Activated CD4-positive, alpha-beta T cell treated with anti-CD3 and anti-CD28 coated beads, Interleukin-2, amount 10 ng/mL, durations not matched to agents 7 days and 5 days (primary cell): ENCODE results near the gene TRMT61A. TPM values are rescaled to one million over a fixed set of nuclear protein-coding genes. Genes with fewer than 3 reads are reported as not detected.
A peak's percentile ranks its signal among the peaks of the same experiment; 100 is the strongest.

Experiments used
- CTCF ChIA-PET: fragments of 350-600 bp; sonication (Branson Sonifier 250); formaldehyde crosslinking; loops from one replicate; lab custom pipeline; 2021; ENCODE audit warnings: antibody characterized with exemption; lab: Charles Lee
- POLR2A ChIA-PET: fragments of 350-600 bp; sonication (Branson Sonifier 250); formaldehyde crosslinking; loops from one replicate; lab custom pipeline; 2021; ENCODE audit warnings: antibody characterized with exemption; lab: Charles Lee
- DNase-seq: peaks from one replicate; pipeline ENCODE4 v3.0.0-alpha.2; 2020
- H3K27ac Mint-ChIP-seq: one replicate; pipeline ENCODE4 v1.8.0; 2021; ENCODE audit warnings: mild to moderate bottlenecking, moderate library complexity, mixed read lengths
- H3K27me3 Mint-ChIP-seq: one replicate; pipeline ENCODE4 v1.8.0; 2021; ENCODE audit warnings: mixed read lengths
- H3K36me3 Mint-ChIP-seq: one replicate; pipeline ENCODE4 v1.8.0; 2021; ENCODE audit warnings: low read depth, mixed read lengths
- H3K4me1 Mint-ChIP-seq: one replicate; pipeline ENCODE4 v1.8.0; 2021; ENCODE audit warnings: mixed read lengths
- H3K4me3 Mint-ChIP-seq: one replicate; pipeline ENCODE4 v1.8.0; 2021; ENCODE audit warnings: mild to moderate bottlenecking, moderate library complexity, mixed read lengths
- H3K9me3 Mint-ChIP-seq: one replicate; pipeline ENCODE4 v1.8.0; 2021; ENCODE audit warnings: mixed read lengths
- total RNA-seq, 2 experiments: library from RNA; stranded (reverse); gene quantifications; one replicate each; pipeline ENCODE4 v1.2.3, GENCODE V29; 2021

Gene TRMT61A
- total RNA-seq, 2 experiments from 2014 or later, result 7.0 to 8.8 TPM

DNA sequence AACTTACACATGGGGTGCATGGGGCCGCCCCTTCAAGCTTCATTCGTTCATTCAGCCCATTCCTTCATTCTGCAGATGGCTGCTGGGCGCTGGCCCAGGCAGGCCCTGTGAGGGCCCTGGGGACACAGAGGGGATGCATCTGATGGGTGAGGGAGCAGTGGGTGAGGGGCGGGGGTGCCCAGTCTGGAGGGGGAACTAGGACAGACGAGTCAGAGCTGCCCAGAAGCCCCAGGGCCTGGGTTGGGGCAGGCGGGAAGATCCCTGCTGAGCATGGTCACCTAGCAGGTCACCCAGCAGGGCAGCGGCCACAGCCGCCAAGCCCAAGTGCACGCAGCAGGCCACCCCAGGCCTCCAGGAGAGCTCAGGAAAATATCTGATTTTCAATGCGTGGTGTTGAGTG is 14.1 kb downstream of the TRMT61A start:
- no peaks in the 10 kb centered on the region for H3K9me3 Mint-ChIP-seq
- H3K4me3 Mint-ChIP-seq, result no peak overlapping the region
- H3K27ac Mint-ChIP-seq, result no peak overlapping the region
- CTCF ChIA-PET, result interaction anchor here (0.6 to 1.6 kb wide), 2 partner anchors 21 to 25 kb away, joined by 3 to 4 read pairs; no protein-coding TSS in a partner anchor
- POLR2A ChIA-PET, result no interaction called here
- DNase-seq, result no peak
- no peaks in the 10 kb centered on the region for H3K4me1 Mint-ChIP-seq
- no peaks in the 10 kb centered on the region for H3K27me3 Mint-ChIP-seq
- H3K36me3 Mint-ChIP-seq, result no peaks in the 10 kb centered on the region

DNA sequence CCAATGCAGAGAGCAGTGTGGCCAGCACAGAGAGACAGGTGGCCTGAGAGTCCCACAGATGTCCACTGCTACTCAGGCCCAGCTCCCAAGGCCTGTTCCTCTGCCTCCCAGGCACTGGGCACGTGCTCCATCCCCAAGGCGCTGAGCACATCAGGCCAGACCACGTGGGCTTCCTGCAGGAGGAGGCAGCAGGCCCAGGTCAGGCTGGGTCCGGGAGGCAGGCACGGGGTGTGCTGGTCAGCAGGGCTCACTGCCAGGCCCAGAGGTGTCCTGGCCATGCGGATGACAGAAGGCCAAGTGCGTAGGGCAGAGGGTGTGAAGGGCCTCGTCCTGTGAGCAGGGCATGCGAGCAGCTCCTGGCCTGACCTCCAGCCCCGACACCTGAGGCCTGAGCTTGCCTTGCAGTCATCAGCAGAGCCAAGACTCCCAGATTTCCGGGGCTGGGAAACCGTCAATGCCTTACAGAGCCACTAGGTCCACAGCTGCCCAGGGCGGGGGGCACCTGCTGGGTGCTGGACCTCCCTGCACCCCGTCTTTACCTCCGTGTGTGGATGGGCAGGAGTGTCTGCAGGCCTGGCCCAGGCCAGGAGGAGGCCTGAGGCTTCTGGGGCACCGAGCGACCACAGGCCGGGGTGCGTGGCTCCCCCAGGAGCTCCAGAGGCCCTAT is 14.9 kb downstream of the TRMT61A start:
- Mint-ChIP-seq H3K27ac (no peak overlapping the region), H3K27me3 (no peaks in the 10 kb centered on the region), H3K4me3 (no peak overlapping the region), H3K36me3 (no peaks in the 10 kb centered on the region), H3K4me1 (no peaks in the 10 kb centered on the region), H3K9me3 (no peaks in the 10 kb centered on the region)
- DNase-seq, result no peak
- ChIA-PET CTCF (interaction anchor here (1.6 kb wide), 1 partner anchor 25 kb away, joined by 4 read pairs; no protein-coding TSS in a partner anchor), POLR2A (no interaction called here)

DNA sequence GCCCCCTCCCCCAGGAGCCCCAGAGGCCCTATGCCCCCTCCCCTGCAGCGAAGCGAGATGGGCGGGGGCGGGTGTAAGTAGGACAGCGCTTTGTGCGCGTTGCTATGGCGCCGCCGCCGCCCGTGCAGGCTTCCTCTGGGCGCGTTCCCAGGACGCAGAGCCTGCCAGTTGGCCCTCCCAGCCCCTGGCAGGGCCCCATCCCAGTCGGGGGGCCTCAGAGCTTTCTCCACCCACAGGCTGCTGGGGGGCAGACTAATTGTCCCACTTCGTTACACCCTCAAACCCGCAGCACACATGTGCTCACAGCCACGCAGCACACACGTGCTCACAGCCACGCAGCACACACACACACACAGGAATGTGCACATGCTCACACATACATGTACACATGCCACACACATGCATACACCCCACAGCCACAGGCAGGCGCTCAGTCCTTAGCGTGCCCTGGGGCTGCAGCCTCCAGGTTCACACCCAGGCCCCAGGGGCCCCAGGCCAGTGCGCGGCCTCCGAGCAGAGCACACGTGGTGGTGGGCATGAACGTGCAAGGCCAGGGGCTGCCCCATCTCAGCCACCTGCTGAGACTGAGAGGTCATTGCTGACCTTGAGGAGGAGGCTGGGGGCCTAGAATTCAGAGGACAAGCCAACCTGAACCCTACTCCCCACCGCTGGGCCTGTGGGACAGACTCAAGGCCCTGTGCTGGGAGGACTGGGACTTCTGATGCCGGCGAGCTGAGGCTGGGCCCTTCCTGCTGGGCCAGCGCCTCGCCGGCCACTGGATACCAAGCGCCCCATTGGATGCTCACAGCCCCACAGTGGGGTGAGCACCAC is 15.6 kb downstream of the TRMT61A start:
- H3K36me3 Mint-ChIP-seq, result no peaks in the 10 kb centered on the region
- no peaks in the 10 kb centered on the region for H3K4me1 Mint-ChIP-seq
- DNase-seq, result no peak
- H3K4me3 Mint-ChIP-seq, result no peak overlapping the region
- H3K9me3 Mint-ChIP-seq, result no peaks in the 10 kb centered on the region
- no peaks in the 10 kb centered on the region for H3K27me3 Mint-ChIP-seq
- CTCF ChIA-PET, result interaction anchor here (1.6 to 2.0 kb wide), 2 partner anchors 17 to 26 kb away, joined by 4 to 7 read pairs; no protein-coding TSS in a partner anchor
- POLR2A ChIA-PET, result no interaction called here
- no peak overlapping the region for H3K27ac Mint-ChIP-seq

GRCh38 chr14:103545219-103545914 is 16.4 kb downstream of the TRMT61A start:
- Mint-ChIP-seq H3K27me3 (no peaks in the 10 kb centered on the region), H3K36me3 (no peaks in the 10 kb centered on the region), H3K4me3 (no peak overlapping the region), H3K9me3 (no peaks in the 10 kb centered on the region), H3K27ac (no peak overlapping the region), H3K4me1 (no peaks in the 10 kb centered on the region)
- DNase-seq, result no peak
- POLR2A ChIA-PET, result no interaction called here
- CTCF ChIA-PET, result interaction anchor here (1.2 to 2.0 kb wide), 3 partner anchors 15 to 27 kb away, joined by 6 to 7 read pairs (median 7); no protein-coding TSS in a partner anchor

DNA sequence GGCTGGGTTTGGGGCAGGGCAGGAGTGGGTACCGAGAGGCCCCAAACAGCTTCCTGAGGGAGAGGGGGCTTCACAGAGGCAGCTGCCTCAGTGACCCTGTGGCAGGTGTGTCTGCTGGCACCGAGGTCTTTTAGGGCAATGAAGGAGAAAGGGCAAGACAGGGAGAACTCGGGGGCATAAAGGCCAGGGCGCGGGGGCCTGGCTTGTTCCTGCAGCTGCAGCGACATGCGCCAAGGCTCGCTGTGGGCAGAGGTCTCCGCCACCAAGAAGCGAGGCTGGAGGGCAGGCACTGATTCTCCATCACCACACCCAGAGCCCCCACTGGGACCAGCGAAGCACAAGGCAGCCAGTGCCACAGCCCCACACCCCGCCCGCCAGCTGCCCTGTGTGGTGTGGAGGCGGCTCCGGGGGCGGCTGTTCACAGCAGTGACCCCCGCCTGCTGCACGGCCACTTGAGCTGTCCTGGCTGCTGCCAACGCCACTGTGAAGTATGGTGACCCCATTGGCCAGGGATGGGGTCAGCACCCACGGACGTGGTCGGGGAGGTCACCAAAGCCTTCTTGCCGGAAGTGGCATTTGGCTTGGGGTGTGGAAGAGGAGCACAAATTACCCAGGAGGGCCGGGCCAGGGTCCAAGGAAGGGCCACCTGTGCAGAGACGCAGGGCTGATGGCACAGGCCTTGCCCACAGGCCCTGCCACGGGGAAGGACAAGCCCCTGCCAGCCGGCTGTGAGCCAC is 17.1 kb downstream of the TRMT61A start:
- no peak overlapping the region for H3K4me3 Mint-ChIP-seq
- no peaks in the 10 kb centered on the region for H3K36me3 Mint-ChIP-seq
- H3K27me3 Mint-ChIP-seq, result no peaks in the 10 kb centered on the region
- ChIA-PET CTCF (interaction anchor here (1.2 to 2.2 kb wide), 5 partner anchors 13 to 27 kb away, joined by 3 to 15 read pairs (median 7); partner anchors contain the start of gene CKB), POLR2A (no interaction called here)
- no peak overlapping the region for H3K27ac Mint-ChIP-seq
- no peak for DNase-seq
- no peaks in the 10 kb centered on the region for H3K9me3 Mint-ChIP-seq
- H3K4me1 Mint-ChIP-seq, result no peaks in the 10 kb centered on the region

DNA sequence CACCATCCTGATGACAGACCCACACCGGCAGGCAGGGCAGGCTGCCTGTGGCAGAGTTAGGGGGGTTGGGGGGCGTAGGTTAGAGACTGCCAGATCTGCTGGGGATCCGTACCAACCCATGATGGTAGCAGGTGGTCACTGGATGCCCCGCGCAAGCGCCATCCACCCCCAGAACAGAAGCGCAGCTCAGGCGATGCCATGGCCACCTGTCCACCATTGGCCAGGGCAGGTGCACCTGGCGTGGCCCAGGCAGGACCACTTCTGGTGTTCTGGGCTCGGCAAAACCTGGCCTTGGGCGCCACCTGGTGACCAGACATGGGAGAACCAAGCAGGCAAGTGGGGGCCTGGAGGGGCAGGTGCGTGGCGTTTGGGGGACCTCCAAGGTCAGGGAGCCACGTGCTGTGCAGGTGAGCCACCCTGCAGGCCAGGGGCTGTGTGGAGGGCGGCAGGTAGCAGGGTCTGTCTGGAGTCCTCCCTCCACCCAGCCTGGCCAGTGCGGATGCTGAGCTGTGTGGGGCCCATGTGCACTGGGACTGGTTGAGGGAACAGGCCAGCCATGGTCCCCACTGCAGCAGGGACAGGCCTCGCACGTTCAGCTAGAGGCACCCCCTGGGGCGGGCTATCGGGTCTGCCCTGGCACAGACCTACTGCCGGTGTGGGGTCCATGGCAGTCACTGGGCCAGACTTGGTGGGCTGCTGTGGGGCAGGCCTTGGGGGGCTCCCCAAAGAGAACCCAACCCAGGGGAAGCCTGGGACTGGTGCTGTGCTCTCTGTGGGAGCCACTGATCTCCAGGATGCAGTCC is 17.9 kb downstream of the TRMT61A start:
- H3K4me1 Mint-ChIP-seq, result no peaks in the 10 kb centered on the region
- CTCF ChIA-PET, result interaction anchor here (0.6 to 2.2 kb wide), 9 partner anchors 8 to 54 kb away, joined by 3 to 15 read pairs (median 6); partner anchors contain the start of gene CKB
- no peaks in the 10 kb centered on the region for H3K36me3 Mint-ChIP-seq
- DNase-seq, result peak; percentile 76
- no peak overlapping the region for H3K4me3 Mint-ChIP-seq
- H3K27ac Mint-ChIP-seq, result no peak overlapping the region
- H3K9me3 Mint-ChIP-seq, result no peaks in the 10 kb centered on the region
- no peaks in the 10 kb centered on the region for H3K27me3 Mint-ChIP-seq
- POLR2A ChIA-PET, result no interaction called here

- Mint-ChIP-seq H3K4me1 (no peaks in the 10 kb centered on the region), H3K9me3 (no peaks in the 10 kb centered on the region), H3K27me3 (no peaks in the 10 kb centered on the region), H3K27ac (no peak overlapping the region), H3K4me3 (no peak overlapping the region), H3K36me3 (no peaks in the 10 kb centered on the region)
- POLR2A ChIA-PET, result no interaction called here
- DNase-seq, result no peak
- CTCF ChIA-PET, result interaction anchor here (0.6 to 2.2 kb wide), 7 partner anchors 8 to 54 kb away, joined by 3 to 15 read pairs (median 5); partner anchors contain the start of gene CKB
Measured at GRCh38 chr14:103547455-103547940, 18.5 kb downstream of the TRMT61A start.

DNA sequence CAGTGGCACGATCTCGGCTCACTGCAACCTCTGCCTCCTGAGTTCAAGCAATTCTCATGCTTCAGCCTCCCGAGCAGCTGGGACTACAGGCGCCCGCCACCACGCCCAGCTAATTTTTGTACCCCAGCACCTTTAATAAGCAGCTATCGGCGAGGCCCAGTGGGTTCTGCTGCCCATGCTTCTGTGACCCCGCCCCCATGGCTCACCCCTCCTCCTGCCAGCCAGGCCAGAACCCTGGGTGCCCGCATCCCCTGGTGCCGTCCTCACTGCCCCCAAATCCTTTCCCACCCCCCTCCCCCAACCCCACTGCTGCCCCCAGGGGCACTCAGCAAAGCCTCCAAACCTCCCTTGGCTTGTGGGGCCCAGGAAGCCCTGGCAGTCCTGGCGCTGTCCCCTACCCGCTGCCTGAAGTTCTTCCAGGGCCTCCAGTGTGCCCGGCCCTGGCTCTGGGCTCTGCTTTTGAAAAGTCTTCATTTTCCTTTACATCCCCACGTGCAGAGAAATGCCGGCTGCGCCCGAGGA is 19.0 kb downstream of the TRMT61A start:
- POLR2A ChIA-PET, result no interaction called here
- DNase-seq, result no peak
- Mint-ChIP-seq H3K27ac (no peak overlapping the region), H3K4me3 (no peak overlapping the region), H3K9me3 (no peaks in the 10 kb centered on the region), H3K4me1 (no peaks in the 10 kb centered on the region), H3K27me3 (no peaks in the 10 kb centered on the region), H3K36me3 (no peaks in the 10 kb centered on the region)
- CTCF ChIA-PET, result interaction anchor here (0.9 to 2.2 kb wide), 4 partner anchors 9 to 29 kb away, joined by 3 to 15 read pairs (median 5); no protein-coding TSS in a partner anchor

DNA sequence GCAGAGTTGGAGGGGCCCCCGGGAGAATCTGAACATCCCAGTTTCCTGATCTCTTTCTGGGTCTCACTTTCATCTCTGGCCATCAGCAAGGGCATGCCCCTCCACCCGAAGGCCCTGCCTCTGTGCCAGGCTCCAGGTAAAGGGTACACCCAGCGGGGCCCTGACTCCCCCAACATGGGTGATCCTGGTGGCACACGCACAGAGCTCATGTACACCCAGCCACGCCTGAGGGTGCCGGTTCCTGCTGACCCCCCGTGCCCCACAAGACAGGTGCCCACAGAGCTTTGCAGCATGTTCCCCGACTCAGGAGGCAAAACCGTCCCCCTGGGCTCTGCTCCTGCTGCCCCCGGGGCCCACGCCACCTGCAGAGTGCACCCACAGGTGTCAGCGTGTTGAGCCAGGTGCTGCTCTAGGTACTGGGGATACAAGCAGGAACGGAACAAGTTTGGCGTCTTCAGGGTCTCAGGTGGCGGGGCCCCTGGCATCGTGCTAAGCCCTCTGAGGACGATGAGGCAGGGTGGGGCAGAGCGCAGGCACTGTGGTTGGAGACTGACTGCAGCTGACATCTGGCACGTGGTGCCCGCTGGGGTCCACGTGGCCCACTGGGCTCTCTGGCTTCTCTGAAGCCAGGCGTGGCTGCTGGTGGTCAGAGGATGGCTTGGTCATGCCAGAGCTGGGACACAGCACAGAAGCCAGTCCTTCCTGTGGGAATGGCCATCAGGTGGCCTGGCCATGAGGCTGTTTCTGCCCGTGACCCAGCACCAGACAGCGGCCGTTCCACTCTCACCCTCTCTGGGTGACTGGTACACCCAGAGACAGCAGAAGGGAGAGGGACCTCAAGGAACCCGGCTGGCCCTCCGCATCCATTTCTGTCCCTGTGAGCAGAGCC is 19.7 kb downstream of the TRMT61A start:
- Mint-ChIP-seq H3K27me3 (no peaks in the 10 kb centered on the region), H3K27ac (no peak overlapping the region), H3K4me3 (no peak overlapping the region), H3K4me1 (no peaks in the 10 kb centered on the region), H3K9me3 (no peaks in the 10 kb centered on the region), H3K36me3 (no peaks in the 10 kb centered on the region)
- ChIA-PET POLR2A (no interaction called here), CTCF (interaction anchor here (2.2 kb wide), 1 partner anchor 10 kb away, joined by 15 read pairs; no protein-coding TSS in a partner anchor)
- DNase-seq, result no peak

DNA sequence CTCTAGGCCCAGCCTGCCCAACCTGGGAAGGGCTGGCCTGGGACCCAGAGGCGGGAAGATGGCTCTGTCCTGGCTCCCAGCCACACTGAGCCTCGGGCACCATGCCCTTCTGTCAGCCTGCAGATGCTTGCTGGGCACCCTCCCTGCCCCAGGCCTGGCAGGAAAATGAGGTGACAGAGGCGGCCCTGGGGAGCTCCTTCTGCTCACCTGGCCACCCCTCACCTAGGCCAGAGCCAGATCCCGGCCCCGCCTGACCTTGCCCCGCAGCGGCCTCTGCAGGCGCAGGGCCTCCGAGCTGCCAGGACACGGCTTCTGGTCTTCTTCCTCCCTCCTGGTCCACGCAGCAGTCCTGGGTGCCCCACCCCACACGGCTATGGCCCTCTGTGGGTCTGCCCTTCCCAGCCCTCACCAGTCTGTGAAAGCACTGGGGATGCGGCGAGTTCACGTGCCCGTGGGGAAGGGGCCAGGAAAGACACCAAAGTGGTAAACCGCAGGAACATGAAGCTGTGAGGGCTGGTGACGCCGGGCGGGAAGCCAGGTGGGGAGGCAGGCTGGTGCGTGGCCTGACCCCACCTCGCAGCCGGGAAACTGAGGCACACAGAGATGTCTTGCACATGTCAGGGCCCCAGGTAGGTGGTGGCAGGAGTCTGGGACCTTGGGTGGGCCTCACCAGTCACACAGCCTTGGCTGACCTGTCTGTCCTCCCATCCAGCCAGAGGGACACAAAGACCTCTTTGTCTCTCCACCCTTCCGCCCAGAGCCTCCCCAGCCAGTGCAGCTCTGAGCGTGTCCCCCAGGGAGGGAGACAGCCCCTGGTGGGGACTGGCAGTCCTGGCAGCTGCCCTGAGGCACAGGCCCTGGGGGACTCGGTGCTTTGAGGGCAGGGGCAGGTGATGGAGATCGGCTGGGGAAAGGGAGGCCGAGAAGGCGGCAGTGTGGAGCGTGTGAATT is 20.6 kb downstream of the TRMT61A start:
- H3K4me1 Mint-ChIP-seq, result no peaks in the 10 kb centered on the region

More for the DNA sequence above, 20.6 kb downstream of the TRMT61A start:
- Mint-ChIP-seq H3K9me3 (no peaks in the 10 kb centered on the region), H3K36me3 (no peaks in the 10 kb centered on the region), H3K27ac (peak overlapping the region; percentile 25), H3K27me3 (no peaks in the 10 kb centered on the region), H3K4me3 (no peak overlapping the region)
- ChIA-PET CTCF (no interaction called here), POLR2A (no interaction called here)
- DNase-seq, result no peak
